Spleen (tissue), 7 donors: ENCODE data around the gene UGT8.

Source experiments
- CTCF ChIP-seq, 11 experiments: fragments of 200-600 bp in 7 of 11; fragments of 450-650 bp in 4 of 11; sonication (generic) in 4 of 11; IDR thresholded peaks in 8 of 11; conservative IDR thresholded peaks in 3 of 11; 1 replicate in 7 of 11; 2 replicates in 4 of 11; pipeline versions ENCODE4 v1.4.0 to v1.8.0; 2016 to 2021; ENCODE audit warnings: antibody characterized with exemption in 11 of 11, inconsistent platforms in 4 of 11, mild to moderate bottlenecking in 1 of 11
- POLR2A ChIP-seq, 3 donors: fragments of 450-650 bp; IDR thresholded peaks; one replicate each; pipeline ENCODE4 v1.5.1; 2017; ENCODE audit warnings: antibody characterized with exemption in 3 of 3, mild to moderate bottlenecking in 1 of 3
- POLR2AphosphoS5 ChIP-seq, 3 donors: sonication (generic); formaldehyde crosslinking; IDR thresholded peaks; one replicate each; pipeline ENCODE4 v1.5.1; 2017; ENCODE audit warnings: antibody characterized with exemption in 3 of 3
- donor health status: DM: no; HTN: no; CAD: no; lungs with moderate emphysema.
- donor health status: DM: no; HTN: no; CAD: no.
- donor health status: DM: no; HTN: no; CAD: no.

DNA sequence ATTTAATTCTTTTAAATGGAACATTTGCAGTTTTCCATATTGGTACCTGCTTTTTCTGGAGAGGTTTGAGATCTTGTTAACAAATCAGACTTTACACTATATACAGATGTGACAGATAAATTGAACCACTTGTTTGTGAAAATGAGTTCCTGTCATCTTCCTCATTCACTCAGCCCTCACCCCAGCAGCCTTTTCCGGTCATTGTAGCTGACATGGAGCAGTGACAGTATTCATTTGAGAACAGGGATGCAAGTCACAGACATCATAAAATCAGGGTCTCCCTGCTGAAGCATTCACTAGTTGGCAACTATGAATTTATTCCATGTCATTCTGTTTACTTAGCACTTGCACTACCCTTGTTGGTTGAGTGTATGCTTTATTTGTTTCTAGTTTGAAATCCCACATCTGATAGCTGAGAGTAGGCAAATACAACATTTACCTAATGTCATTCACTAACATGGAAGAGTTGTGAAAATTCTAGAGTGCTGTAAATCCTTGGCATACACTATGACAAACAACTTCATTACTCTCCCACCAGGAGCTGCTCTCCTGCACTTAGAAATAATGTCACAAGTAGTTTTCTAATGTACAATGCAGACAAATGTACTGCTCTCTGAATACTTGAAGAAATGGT, 78.9 kb downstream of the UGT8 start:
- TF ChIP-seq CTCF (IDR thresholded peaks at IDR 0.05 in 8 of 11, conservative IDR thresholded peaks at IDR 0.05 in 3 of 11) (no peak), POLR2A (IDR thresholded peaks at IDR 0.05) (no peak), POLR2AphosphoS5 (IDR thresholded peaks at IDR 0.05) (no peak)
